IMR-90 (cell line): ENCODE measurements around the gene TBC1D12. TPM values are rescaled to one million over a fixed set of nuclear protein-coding genes. Genes with fewer than 3 reads are reported as not detected.

Experiments used
- ATAC-seq: fragments of 200-7000 bp; cut with Tn5 transposase; 2 replicates; pipeline ENCODE4 v1.9.1; 2020; ENCODE audit warnings: low read depth, mild to moderate bottlenecking, moderate library complexity
- BruUV-seq: library from RNA; stranded (reverse); fragments of 400-500 nt; replicated peaks from 2 replicates; lab custom pipeline; 2021; lab: Mats Ljungman, UMichigan
- CTCF ChIA-PET: fragments of 300-600 bp; formaldehyde crosslinking; extraction: SDS; loops from one replicate; lab custom pipeline; 2021; ENCODE audit warnings: antibody characterized with exemption; lab: Yijun Ruan, JAX
- POLR2A ChIA-PET: fragments of 300-600 bp; sonication (Branson Sonifier 250); formaldehyde crosslinking; loops from one replicate; lab custom pipeline; 2022; ENCODE audit warnings: antibody characterized with exemption; ENCODE audit not compliant: unreplicated experiment; lab: Charles Lee
- DNase-seq: peaks from one replicate; pipeline ENCODE4 v3.0.0; 2013
- H2AFZ ChIP-seq: replicated peaks from 2 replicates; pipeline ENCODE3; 2013; ENCODE audit warnings: low read length, mild to moderate bottlenecking; ENCODE audit not compliant: poor library complexity
- H2AK5ac ChIP-seq: 2 replicates; pipeline ENCODE4 v1.6.1; 2013; ENCODE audit warnings: low read depth, low read length, inconsistent platforms
- H2AK9ac ChIP-seq: replicated peaks from 2 replicates; pipeline ENCODE3; 2013; ENCODE audit warnings: mild to moderate bottlenecking, low read depth, low read length, moderate library complexity; ENCODE audit not compliant: poor library complexity
- H2BK120ac ChIP-seq: 2 replicates; pipeline ENCODE4 v1.6.1; 2013; ENCODE audit warnings: low read depth, low read length, inconsistent platforms
- H2BK15ac ChIP-seq: 3 replicates; pipeline ENCODE4 v1.6.1; 2013; ENCODE audit warnings: low read depth, low read length, inconsistent platforms
- H2BK20ac ChIP-seq: 2 replicates; pipeline ENCODE4 v1.6.1; 2013; ENCODE audit warnings: low read depth, mild to moderate bottlenecking, inconsistent platforms, low read length, moderate library complexity
- H2BK5ac ChIP-seq: 2 replicates; pipeline ENCODE4 v1.6.1; 2013; ENCODE audit warnings: mild to moderate bottlenecking, low read depth, low read length, inconsistent platforms; ENCODE audit not compliant: poor library complexity, severe bottlenecking
- H3K14ac ChIP-seq: replicated peaks from 2 replicates; pipeline ENCODE4 v1.6.1; 2013; ENCODE audit warnings: low read depth, low read length, inconsistent platforms
- H3K18ac ChIP-seq: 2 replicates; pipeline ENCODE4 v1.6.1; 2013; ENCODE audit warnings: low read depth, low read length, control low read depth
- H3K23ac ChIP-seq: 2 replicates; pipeline ENCODE4 v1.6.1; 2013; ENCODE audit warnings: low read depth, low read length, inconsistent platforms
- H3K27ac ChIP-seq: 2 replicates; pipeline ENCODE4 v1.5.1; 2013; ENCODE audit warnings: mild to moderate bottlenecking, control low read depth, low read length; ENCODE audit not compliant: insufficient read depth
- H3K27me3 ChIP-seq: 2 replicates; pipeline ENCODE4 v1.6.1; 2013; ENCODE audit warnings: low read length; ENCODE audit not compliant: control insufficient read depth, insufficient read depth
- H3K36me3 ChIP-seq: 2 replicates; pipeline ENCODE4 v1.6.1; 2013; ENCODE audit warnings: low read length, mixed read lengths; ENCODE audit not compliant: control insufficient read depth, insufficient read depth
- H3K4ac ChIP-seq: 2 replicates; pipeline ENCODE4 v1.6.1; 2013; ENCODE audit warnings: low read depth, low read length, inconsistent platforms
- H3K4me1 ChIP-seq: 2 replicates; pipeline ENCODE4 v1.6.1; 2013; ENCODE audit warnings: low read length, mixed read lengths; ENCODE audit not compliant: control insufficient read depth, insufficient read depth
- H3K4me2 ChIP-seq: 2 replicates; pipeline ENCODE4 v1.6.1; 2013; ENCODE audit warnings: low read depth, mild to moderate bottlenecking, control low read depth, low read length, moderate library complexity
- H3K4me3 ChIP-seq: 2 replicates; pipeline ENCODE4 v1.5.1; 2013; ENCODE audit warnings: low read depth, mild to moderate bottlenecking, control low read depth, low read length, moderate library complexity; ENCODE audit not compliant: insufficient read depth
- H3K56ac ChIP-seq: 2 replicates; pipeline ENCODE4 v1.6.1; 2013; ENCODE audit warnings: low read length, inconsistent platforms; ENCODE audit not compliant: insufficient read depth; ENCODE audit errors: extremely low read depth
- H3K79me1 ChIP-seq, 2 experiments: 2 replicates each; pipeline ENCODE4 v1.6.1; 2013; ENCODE audit warnings: low read length in 2 of 2, inconsistent platforms in 1 of 2, low read depth in 1 of 2
- H3K9ac ChIP-seq: 2 replicates; pipeline ENCODE4 v1.6.1; 2013; ENCODE audit warnings: low read depth, low read length, control low read depth
- H3K9me1 ChIP-seq: 2 replicates; pipeline ENCODE4 v1.6.1; 2013; ENCODE audit warnings: low read length, inconsistent platforms; ENCODE audit not compliant: insufficient read depth
- H3K9me3 ChIP-seq: 2 replicates; pipeline ENCODE4 v1.6.1; 2013; ENCODE audit warnings: low read length; ENCODE audit not compliant: control insufficient read depth, insufficient read depth
- H4K20me1 ChIP-seq: 2 replicates; pipeline ENCODE4 v1.6.1; 2013; ENCODE audit warnings: low read length, inconsistent platforms; ENCODE audit not compliant: insufficient read depth
- H4K5ac ChIP-seq: 2 replicates; pipeline ENCODE4 v1.6.1; 2013; ENCODE audit warnings: mild to moderate bottlenecking, low read depth, low read length, control low read depth
- H4K8ac ChIP-seq, 2 experiments: 2 replicates each; pipeline ENCODE4 v1.6.1; 2013; ENCODE audit warnings: low read depth in 2 of 2, low read length in 2 of 2, control low read depth in 1 of 2, inconsistent platforms in 1 of 2
- H4K91ac ChIP-seq: 2 replicates; pipeline ENCODE4 v1.6.1; 2013; ENCODE audit warnings: low read depth, low read length, inconsistent platforms; ENCODE audit not compliant: insufficient read depth
- MAZ ChIP-seq: IDR thresholded peaks from 2 replicates; pipeline ENCODE4 v1.6.1; 2012; ENCODE audit warnings: low read depth, mild to moderate bottlenecking, low read length, improper control_type of control experiment, moderate library complexity, borderline replicate concordance
- RCOR1 ChIP-seq: IDR thresholded peaks from 2 replicates; pipeline ENCODE4 v1.6.1; 2012; ENCODE audit warnings: mild to moderate bottlenecking, low read length, improper control_type of control experiment; ENCODE audit not compliant: insufficient replicate concordance
- dilution Hi-C: fragments of 300-500 bp; cut with HindIII; formaldehyde crosslinking; loops from one replicate; pipeline ENCODE4 v1.14.3; 2018; ENCODE audit warnings: low sequenced_read_pairs; ENCODE audit not compliant: unreplicated experiment
- in situ Hi-C: fragments of 300-500 bp; cut with MboI; formaldehyde crosslinking; loops from 3 replicates; pipeline ENCODE4 v1.14.3; 2019; ENCODE audit warnings: low sequenced_read_pairs, inconsistent platforms, mixed read lengths
- intact Hi-C: fragments of 100-400 bp; cut with micrococcal nuclease; formaldehyde crosslinking; loops from 2 replicates; pipeline ENCODE4 v1.10.0; 2022
- polyA plus RNA-seq, 3 experiments: library from polyadenylated mRNA; depleted of rRNA; stranded (reverse); fragments of >200 nt; gene quantifications; 2 replicates each; pipeline ENCODE4 v1.2.3, GENCODE V29; 2012; ENCODE audit warnings: low replicate concordance in 1 of 3
- total RNA-seq: library from RNA; depleted of rRNA; stranded (reverse); fragments of >200 nt; gene quantifications from 2 replicates; pipeline ENCODE4 v1.2.3, GENCODE V29; 2012; rRNA removed

TBC1D12 gene
- total and polyA plus RNA-seq, 2 of the 4 experiments (the other 2 are of a cell fraction), result 1.9 to 5.4 TPM

GRCh38 chr10:94583124-94583523 is 180.8 kb downstream of the TBC1D12 start:
- no peak overlapping the region for H3K14ac ChIP-seq
- no peaks in the 10 kb centered on the region for H3K4me1 ChIP-seq
- H3K4me2 ChIP-seq, result no peak overlapping the region
- no peaks in the 10 kb centered on the region for H3K9me3 ChIP-seq
- H2BK20ac ChIP-seq, result no peak overlapping the region
- intact Hi-C loops, result no loop called here
- in situ Hi-C loops, result no loop called here
- H3K23ac ChIP-seq, result no peak overlapping the region
- H3K27ac ChIP-seq, result no peak overlapping the region
- POLR2A ChIA-PET, result no interaction called here
- no TSS peak for BruUV-seq
- no peak overlapping the region for H3K4me3 ChIP-seq
- dilution Hi-C loops, result no loop called here
- TF ChIP-seq MAZ, result no peak
- no peak for TF ChIP-seq RCOR1
- H3K18ac ChIP-seq, result no peak overlapping the region
- no peaks in the 10 kb centered on the region for H4K20me1 ChIP-seq
- no peak overlapping the region for H2AK5ac ChIP-seq
- H2BK5ac ChIP-seq, result no peak overlapping the region
- no peak overlapping the region for H2BK15ac ChIP-seq
- DNase-seq (no peak), ATAC-seq (no peak)
- H3K4ac ChIP-seq, result no peak overlapping the region
- no peaks in the 10 kb centered on the region; the same call in 1 of the 2 replicates for H3K36me3 ChIP-seq
- H3K79me1 ChIP-seq, result no peaks in the 10 kb centered on the region
- H3K9ac ChIP-seq, result no peak overlapping the region
- no peak overlapping the region for H4K8ac ChIP-seq
- CTCF ChIA-PET, result no interaction called here
- no peaks in the 10 kb centered on the region; the same call in 1 of the 2 replicates for H3K9me1 ChIP-seq
- H2BK120ac ChIP-seq, result no peak overlapping the region
- H2AFZ ChIP-seq, result no peak overlapping the region
- no peak overlapping the region for H3K56ac ChIP-seq
- H3K27me3 ChIP-seq, result no peaks in the 10 kb centered on the region
- H4K5ac ChIP-seq, result no peak overlapping the region
- no peak overlapping the region for H2AK9ac ChIP-seq
- H4K91ac ChIP-seq, result no peak overlapping the region

Other genes with a start within 250 kb of the TBC1D12 start
- 26.5 and 40.5 TPM in 2 replicates for gene NOC3L, start 39.6 kb upstream of the TBC1D12 start, total RNA-seq
- 8.6 and 11.9 TPM in 2 replicates for gene NOC3L, start 39.6 kb upstream of the TBC1D12 start, polyA plus RNA-seq (2012; rRNA removed)
- 29.8 and 65.8 TPM in 2 replicates for gene HELLS, start 143.2 kb downstream of the TBC1D12 start, total RNA-seq
- gene HELLS, start 143.2 kb downstream of the TBC1D12 start, polyA plus RNA-seq (2012; rRNA removed), result 13.5 and 15.9 TPM in 2 replicates